NOMO-1 treated with DMSO at 0.1 percent for 48 hours (cell line): Measurements from ENCODE around the gene GJC1.

Experiments used
- DNase-seq: peaks from one replicate; lab custom pipeline; 2025; ENCODE audit not compliant: unreplicated experiment; lab: John Stamatoyannopoulos, UW

The GJC1 gene

GRCh38 chr17:44804302-44805089 is 25.6 kb downstream of the GJC1 start:
- DNase-seq = no peak

- DNase-seq = no peak
Observed at GRCh38 chr17:44801880-44802279, 28.2 kb downstream of the GJC1 start.

- no peak for DNase-seq
Observed at GRCh38 chr17:44798356-44798755, 31.7 kb downstream of the GJC1 start.

- DNase-seq = no peak
Observed at GRCh38 chr17:44797802-44798201, 32.3 kb downstream of the GJC1 start.

GRCh38 chr17:44796731-44797130 is 33.4 kb downstream of the GJC1 start:
- DNase-seq = no peak

GRCh38 chr17:44795928-44796327 is 34.2 kb downstream of the GJC1 start:
- DNase-seq = no peak

GRCh38 chr17:44795421-44795820 is 34.7 kb downstream of the GJC1 start:
- no peak for DNase-seq

- peak; percentile 76 for DNase-seq
Observed at GRCh38 chr17:44794851-44795413, 35.2 kb downstream of the GJC1 start.

GRCh38 chr17:44793885-44794842 is 35.9 kb downstream of the GJC1 start:
- DNase-seq = no peak

GRCh38 chr17:44792276-44792675 is 37.8 kb downstream of the GJC1 start:
- DNase-seq = no peak

- DNase-seq = no peak
Observed at GRCh38 chr17:44788139-44788538, 41.9 kb downstream of the GJC1 start.

- DNase-seq = no peak
Observed at GRCh38 chr17:44787271-44787940, 42.7 kb downstream of the GJC1 start.

- DNase-seq = no peak
Observed at GRCh38 chr17:44786551-44787081, 43.5 kb downstream of the GJC1 start.

GRCh38 chr17:44785921-44786320 is 44.2 kb downstream of the GJC1 start:
- DNase-seq = no peak

GRCh38 chr17:44782326-44782850 is 47.7 kb downstream of the GJC1 start:
- DNase-seq = no peak

- no peak for DNase-seq
Observed at GRCh38 chr17:44781551-44782325, 48.3 kb downstream of the GJC1 start.

- DNase-seq = no peak
Observed at GRCh38 chr17:44780845-44781480, 49.1 kb downstream of the GJC1 start.

GRCh38 chr17:44780161-44780560 is 49.9 kb downstream of the GJC1 start:
- DNase-seq = no peak
